Spleen (tissue), 7 donors: Measurements from ENCODE around the gene ACKR3.

Experiments
- CTCF ChIP-seq, 11 experiments: fragments of 200-600 bp in 7 of 11; fragments of 450-650 bp in 4 of 11; sonication (generic) in 4 of 11; IDR thresholded peaks in 8 of 11; conservative IDR thresholded peaks in 3 of 11; 1 replicate in 7 of 11; 2 replicates in 4 of 11; pipeline versions ENCODE4 v1.4.0 to v1.8.0; 2016 to 2021; ENCODE audit warnings: antibody characterized with exemption in 11 of 11, inconsistent platforms in 4 of 11, mild to moderate bottlenecking in 1 of 11
- POLR2A ChIP-seq, 3 donors: fragments of 450-650 bp; IDR thresholded peaks; one replicate each; pipeline ENCODE4 v1.5.1; 2017; ENCODE audit warnings: antibody characterized with exemption in 3 of 3, mild to moderate bottlenecking in 1 of 3
- POLR2AphosphoS5 ChIP-seq, 3 donors: sonication (generic); formaldehyde crosslinking; IDR thresholded peaks; one replicate each; pipeline ENCODE4 v1.5.1; 2017; ENCODE audit warnings: antibody characterized with exemption in 3 of 3
- donor health status: DM: no; HTN: no; CAD: no; lungs with moderate emphysema.
- donor health status: DM: no; HTN: no; CAD: no.
- donor health status: DM: no; HTN: no; CAD: no.

GRCh38 chr2:236617796-236618195 is 48.2 kb downstream of the ACKR3 start:
- no peak for TF ChIP-seq CTCF (IDR thresholded peaks at IDR 0.05 in 8 of 11, conservative IDR thresholded peaks at IDR 0.05 in 3 of 11)
- TF ChIP-seq POLR2AphosphoS5 (IDR thresholded peaks at IDR 0.05): no peak
- TF ChIP-seq POLR2A (IDR thresholded peaks at IDR 0.05): no peak
